Fibroblast of skin of abdomen (primary cell): ENCODE results near the gene LHPP.

Experiments used
- DNase-seq: peaks from one replicate; pipeline ENCODE4 v3.0.0-alpha.2; 2013

Gene LHPP

GRCh38 chr10:124522933-124523871 lies 61.6 kb downstream of the LHPP start:
- DNase-seq = no peak

- DNase-seq = peak; percentile 26
Observed at GRCh38 chr10:124523901-124524300, 62.3 kb downstream of the LHPP start.

GRCh38 chr10:124524991-124525653 lies 63.5 kb downstream of the LHPP start:
- DNase-seq = no peak

- DNase-seq = no peak
Observed at GRCh38 chr10:124525751-124526600, 64.4 kb downstream of the LHPP start.

GRCh38 chr10:124526621-124527267 lies 65.1 kb downstream of the LHPP start:
- no peak for DNase-seq

- DNase-seq = no peak
Observed at GRCh38 chr10:124527874-124528395, 66.3 kb downstream of the LHPP start.

GRCh38 chr10:124529661-124530214 lies 68.1 kb downstream of the LHPP start:
- DNase-seq = no peak

GRCh38 chr10:124530215-124530665 lies 68.6 kb downstream of the LHPP start:
- DNase-seq = peak; percentile 75

- DNase-seq = no peak
Observed at GRCh38 chr10:124530816-124531215, 69.2 kb downstream of the LHPP start.

- no peak for DNase-seq
Observed at GRCh38 chr10:124532106-124532641, 70.6 kb downstream of the LHPP start.

- no peak for DNase-seq
Observed at GRCh38 chr10:124532788-124533187, 71.2 kb downstream of the LHPP start.

- no peak for DNase-seq
Observed at GRCh38 chr10:124533266-124533665, 71.6 kb downstream of the LHPP start.

GRCh38 chr10:124534231-124534798 lies 72.7 kb downstream of the LHPP start:
- DNase-seq = no peak

GRCh38 chr10:124534826-124535601 lies 73.4 kb downstream of the LHPP start:
- DNase-seq = no peak

- no peak for DNase-seq
Observed at GRCh38 chr10:124535731-124536495, 74.3 kb downstream of the LHPP start.

- DNase-seq = no peak
Observed at GRCh38 chr10:124536496-124537050, 75.0 kb downstream of the LHPP start.

GRCh38 chr10:124537166-124537725 lies 75.6 kb downstream of the LHPP start:
- no peak for DNase-seq

- no peak for DNase-seq
Observed at GRCh38 chr10:124537891-124538290, 76.3 kb downstream of the LHPP start.

- no peak for DNase-seq
Observed at GRCh38 chr10:124538706-124539105, 77.1 kb downstream of the LHPP start.
